Psoas muscle (tissue), 8 donors: Measurements from ENCODE around the gene ZFYVE9. TPM values are rescaled to one million over a fixed set of nuclear protein-coding genes. Genes with fewer than 3 reads are reported as not detected.
A peak's percentile ranks its signal among the peaks of the same experiment; 100 is the strongest.

Experiments
- ATAC-seq, 4 donors: fragments of 200-7000 bp; cut with Tn5 transposase; one replicate each; pipeline ENCODE4 v1.9.1; 2020; ENCODE audit warnings: moderate library complexity in 3 of 4, mild to moderate bottlenecking in 2 of 4
- DNase-seq, 2 donors: peaks; one replicate each; pipeline ENCODE4 v3.0.0-alpha.2; 2020
- H3K27ac ChIP-seq: fragments of 200-600 bp; one replicate; pipeline ENCODE4 v1.8.0; 2022
- H3K27me3 ChIP-seq, 3 donors: fragments of 200-600 bp in 1 of 3; one replicate each; pipeline versions ENCODE4 v1.6.1 to v1.8.0; 2013 to 2022; ENCODE audit warnings: low read length in 2 of 3, mild to moderate bottlenecking in 2 of 3, moderate library complexity in 1 of 3; ENCODE audit not compliant: insufficient read depth in 3 of 3
- H3K36me3 ChIP-seq, 2 donors: fragments of 200-600 bp in 1 of 2; one replicate each; pipeline versions ENCODE4 v1.6.1 to v1.8.0; 2013 to 2022; ENCODE audit warnings: low read depth in 1 of 2, mild to moderate bottlenecking in 1 of 2, moderate library complexity in 1 of 2; ENCODE audit not compliant: insufficient read depth in 1 of 2
- H3K4me1 ChIP-seq: fragments of 200-600 bp; one replicate; pipeline ENCODE4 v1.8.0; 2022
- H3K4me3 ChIP-seq: fragments of 200-600 bp; one replicate; pipeline ENCODE4 v1.8.0; 2022; ENCODE audit warnings: mild to moderate bottlenecking
- H3K9me3 ChIP-seq: fragments of 200-600 bp; one replicate; pipeline ENCODE4 v1.8.0; 2022
- CTCF ChIP-seq: fragments of 200-600 bp; IDR thresholded peaks from one replicate; pipeline ENCODE4 v1.8.0; 2022; ENCODE audit warnings: antibody characterized with exemption
- WGBS, 3 donors: extraction: QIAGEN DNeasy Blood & Tissue Kit; methylation state at CpG; one replicate each; pipeline versions ENCODE4 v1.1.6 to v1.1.7; 2013; 5-methylcytosine and 5-hydroxymethylcytosine counted together
- intact Hi-C, 2 donors: fragments of 100-400 bp; cut with DNase I; formaldehyde crosslinking; loops; one replicate each; pipeline versions ENCODE4 v1.11.0 to v1.14.2; 2022
- polyA plus RNA-seq, 3 donors: library from polyadenylated mRNA; stranded (reverse); fragments of 200-250 nt; gene quantifications; one replicate each; pipeline ENCODE4 v1.2.3, GENCODE V29; 2013
- total RNA-seq, 4 donors: library from RNA; stranded (reverse); fragmentation: NEBNext Ultra II Directional in 2 of 4; extraction: Animal tissue kit (Norgen Biotek cat#: 25700) in 2 of 4; gene quantifications; one replicate each; pipeline versions ENCODE4 v1.2.1 to v1.2.4, GENCODE V29; 2021 to 2023
- donor health status: healthy with polysubstance abuse.
- donor health status: DM: no; HTN: no; CAD: no; lungs with moderate emphysema.
- donor health status: Bipolar disorder and iron deficiency.
- donor health status: healthy.
- donor health status: DM: yes; HTN: yes; CAD: no.
- donor health status: DM: no; HTN: no; CAD: no.
- donor health status: DM: no; HTN: no; CAD: no.
- donor health status: DM: yes; HTN: yes; CAD: no.

ZFYVE9 gene
- total and polyA plus RNA-seq, 7 donors: 14.7 to 39.1 (median 31.4) TPM

- H3K4me1 ChIP-seq: peaks cover 11% of the 10 kb centered on the region
- no peaks in the 10 kb centered on the region for H3K9me3 ChIP-seq
- 90 to 92% (median 90%) methylated on average over 2 of the region's 2 CpGs for WGBS, 3 donors
- H3K36me3 ChIP-seq: peaks cover 0 to 62% of the 10 kb centered on the region in 2 donors
- H3K27me3 ChIP-seq: no peaks in the 10 kb centered on the region
- intact Hi-C loops: no loop called here
- ATAC-seq (no peak), DNase-seq (no peak)
- no peak for TF ChIP-seq CTCF
- H3K27ac ChIP-seq: no peak overlapping the region
- no peak overlapping the region for H3K4me3 ChIP-seq
These were observed 195.6 kb downstream of the ZFYVE9 start for GRCh38 chr1:52337439-52337838.

GRCh38 chr1:52341655-52342260 lies 199.9 kb downstream of the ZFYVE9 start:
- 71 to 75% (median 74%) methylated on average over 7 of the region's 7 CpGs for WGBS, 3 donors

GRCh38 chr1:52343979-52344378 lies 202.1 kb downstream of the ZFYVE9 start:
- TF ChIP-seq CTCF: no peak
- Histone ChIP-seq H3K4me3 (no peak overlapping the region), H3K9me3 (no peaks in the 10 kb centered on the region), H3K27ac (no peak overlapping the region), H3K27me3 (no peaks in the 10 kb centered on the region), H3K4me1 (no peaks in the 10 kb centered on the region), H3K36me3 (peaks cover 5 to 57% of the 10 kb centered on the region in 2 donors)
- ATAC-seq (no peak), DNase-seq (no peak)
- intact Hi-C loops: no loop called here
- WGBS, 3 donors: 85 to 89% (median 87%) methylated on average over 3 of the region's 3 CpGs

More at GRCh38 chr1:52341655-52342260, 199.9 kb downstream of the ZFYVE9 start:
- intact Hi-C loops: no loop called here
- Histone ChIP-seq H3K27me3 (no peaks in the 10 kb centered on the region), H3K4me3 (no peak overlapping the region), H3K27ac (no peak overlapping the region), H3K9me3 (no peaks in the 10 kb centered on the region), H3K36me3 (peaks cover 3 to 70% of the 10 kb centered on the region in 2 donors), H3K4me1 (no peaks in the 10 kb centered on the region)
- DNase-seq (no peak), ATAC-seq (no peak)
- TF ChIP-seq CTCF: no peak

- Histone ChIP-seq H3K4me3 (no peak overlapping the region), H3K27ac (no peak overlapping the region), H3K36me3 (peaks cover 5 to 51% of the 10 kb centered on the region in 2 donors), H3K4me1 (no peaks in the 10 kb centered on the region), H3K27me3 (no peaks in the 10 kb centered on the region), H3K9me3 (no peaks in the 10 kb centered on the region)
- no peak for DNase-seq
- ATAC-seq: peak in 1 of 4 donors; percentile 23
- no peak for TF ChIP-seq CTCF
- 83 to 94% (median 92%) methylated on average over 2 of the region's 2 CpGs for WGBS, 3 donors
- intact Hi-C loops: no loop called here
These were observed 203.4 kb downstream of the ZFYVE9 start for GRCh38 chr1:52345252-52345651.

GRCh38 chr1:52346653-52347052 lies 204.8 kb downstream of the ZFYVE9 start:
- Histone ChIP-seq H3K4me1 (no peaks in the 10 kb centered on the region), H3K36me3 (peaks cover 8 to 56% of the 10 kb centered on the region in 2 donors), H3K9me3 (no peaks in the 10 kb centered on the region), H3K27ac (no peak overlapping the region), H3K4me3 (no peak overlapping the region), H3K27me3 (no peaks in the 10 kb centered on the region)
- ATAC-seq: no peak
- DNase-seq: no peak
- intact Hi-C loops: no loop called here
- TF ChIP-seq CTCF: no peak
- 62 to 81% (median 67%) methylated on average over 4 of the region's 4 CpGs for WGBS, 3 donors
